Measurements from ENCODE around the gene AFAP1. TPM values are rescaled to one million over a fixed set of nuclear protein-coding genes. Genes with fewer than 3 reads are reported as not detected.
A peak's percentile ranks its signal among the peaks of the same experiment; 100 is the strongest.

The AFAP1 gene
- total and polyA plus RNA-seq, 2 of the 8 experiments (the other 6 are each of a cell fraction or from before 2014, with no cell fraction given), result 3.6 to 18.2 TPM

DNA sequence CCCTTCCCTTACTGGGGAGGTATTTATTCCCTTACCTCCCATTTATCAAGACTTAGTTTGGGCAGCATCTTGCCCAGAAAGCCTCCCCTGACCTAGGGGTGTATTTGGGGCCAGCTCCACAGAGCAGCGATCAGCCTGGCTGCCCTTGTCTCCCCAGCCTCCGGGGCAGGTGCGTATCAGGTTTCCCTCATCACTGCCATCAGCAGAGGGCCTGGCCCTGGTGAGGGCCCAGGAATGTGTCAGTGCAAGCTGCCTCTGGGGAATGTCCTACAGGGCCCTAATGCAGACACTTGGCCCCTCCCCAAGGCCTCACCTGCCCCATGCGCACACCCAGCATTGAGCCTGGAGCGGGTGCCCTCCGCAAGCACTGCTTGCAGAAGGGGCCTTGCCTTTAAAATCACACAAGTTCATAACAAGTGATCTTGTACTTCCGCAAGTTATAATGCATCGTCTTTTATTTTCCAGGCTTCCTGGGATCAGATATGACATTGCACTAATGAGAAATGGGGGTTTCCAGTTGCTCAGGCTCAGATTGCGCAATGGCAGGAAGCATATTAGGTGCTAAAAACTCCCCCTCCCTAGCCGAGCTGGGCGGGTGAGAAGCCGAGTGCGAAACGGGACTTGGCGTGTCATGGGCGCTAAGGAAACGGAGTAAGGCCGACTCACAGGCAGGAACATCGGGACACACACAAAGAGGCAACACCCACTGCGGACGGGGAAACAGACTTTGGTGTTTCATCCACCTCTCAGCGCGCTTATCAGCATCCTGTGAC lies 25.4 kb upstream of the AFAP1 start:
- FAIRE-seq, result no peak
- peaks cover 0 to 10% (median 5%) of the 10 kb centered on the region in 4 experiments; a peak in 6 of 7 replicates for H3K4me1 ChIP-seq (replicated peaks in 1 of 4; ENCODE audit: control insufficient read depth in 3 of 4, insufficient read depth in 4 of 4, low read length in 3 of 4)

More for the DNA sequence above, 25.4 kb upstream of the AFAP1 start:
- no peak overlapping the region for H3K14ac ChIP-seq (ENCODE audit: insufficient read length)
- H4K8ac ChIP-seq (ENCODE audit: extremely low read depth, insufficient read depth, low read length), result no peak overlapping the region
- H3K79me2 ChIP-seq (ENCODE audit: control insufficient read depth in 1 of 2, insufficient read depth in 2 of 2, low read length in 2 of 2), result no peaks in the 10 kb centered on the region
- no peak overlapping the region for H3K4ac ChIP-seq (replicated peaks; ENCODE audit: insufficient read length, low read depth, low read length)
- H3K36me3 ChIP-seq (ENCODE audit: control insufficient read depth in 2 of 4, insufficient read depth in 4 of 4, low read length in 3 of 4), result no peaks in the 10 kb centered on the region
- H4K20me1 ChIP-seq (replicated peaks in 1 of 2; ENCODE audit: control insufficient read depth in 1 of 2, insufficient read depth in 2 of 2, low read length in 2 of 2), result no peaks in the 10 kb centered on the region
- no peak overlapping the region; the same call in 1 of the 2 replicates for H2BK12ac ChIP-seq (ENCODE audit: low read depth, low read length)
- TF ChIP-seq, protein P1, sequence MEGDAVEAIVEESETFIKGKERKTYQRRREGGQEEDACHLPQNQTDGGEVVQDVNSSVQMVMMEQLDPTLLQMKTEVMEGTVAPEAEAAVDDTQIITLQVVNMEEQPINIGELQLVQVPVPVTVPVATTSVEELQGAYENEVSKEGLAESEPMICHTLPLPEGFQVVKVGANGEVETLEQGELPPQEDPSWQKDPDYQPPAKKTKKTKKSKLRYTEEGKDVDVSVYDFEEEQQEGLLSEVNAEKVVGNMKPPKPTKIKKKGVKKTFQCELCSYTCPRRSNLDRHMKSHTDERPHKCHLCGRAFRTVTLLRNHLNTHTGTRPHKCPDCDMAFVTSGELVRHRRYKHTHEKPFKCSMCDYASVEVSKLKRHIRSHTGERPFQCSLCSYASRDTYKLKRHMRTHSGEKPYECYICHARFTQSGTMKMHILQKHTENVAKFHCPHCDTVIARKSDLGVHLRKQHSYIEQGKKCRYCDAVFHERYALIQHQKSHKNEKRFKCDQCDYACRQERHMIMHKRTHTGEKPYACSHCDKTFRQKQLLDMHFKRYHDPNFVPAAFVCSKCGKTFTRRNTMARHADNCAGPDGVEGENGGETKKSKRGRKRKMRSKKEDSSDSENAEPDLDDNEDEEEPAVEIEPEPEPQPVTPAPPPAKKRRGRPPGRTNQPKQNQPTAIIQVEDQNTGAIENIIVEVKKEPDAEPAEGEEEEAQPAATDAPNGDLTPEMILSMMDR (IDR thresholded peaks at IDR 0.05; ENCODE audit: control extremely low read depth in 1 of 3, insufficient read depth in 1 of 3, low read depth in 1 of 3, low read length in 3 of 3), result no peak
- TF ChIP-seq FOSL1 (IDR thresholded peaks at IDR 0.05; ENCODE audit: insufficient read depth, low read depth, low read length) (no peak), CHD2 (IDR thresholded peaks at IDR 0.05; ENCODE audit: low read length) (no peak), TEAD4 (IDR thresholded peaks at IDR 0.05; ENCODE audit: low read depth, low read length) (peak; percentile 46; the same call in 1 of the 2 replicates), BACH1 (IDR thresholded peaks at IDR 0.05; ENCODE audit: low read length) (no peak), CEBPB (IDR thresholded peaks at IDR 0.05; ENCODE audit: low read depth, low read length) (peak; percentile 96), RXRA (IDR thresholded peaks at IDR 0.05; ENCODE audit: insufficient read depth, low read depth, low read length) (no peak), TAF1 (IDR thresholded peaks at IDR 0.05; ENCODE audit: low read depth, low read length) (no peak), EGR1 (IDR thresholded peaks at IDR 0.05; ENCODE audit: borderline replicate concordance, low read depth, low read length) (no peak), RFX5 (IDR thresholded peaks at IDR 0.05; ENCODE audit: borderline replicate concordance, low read depth, low read length) (no peak)
- ChIA-PET CTCF (ENCODE audit: partially characterized antibody) (interaction anchor here (1.0 to 1.5 kb wide), 7 partner anchors 8 to 163 kb away, joined by 3 to 5 read pairs (median 3); no protein-coding TSS in a partner anchor), POLR2A (ENCODE audit: partially characterized antibody) (interaction anchor here (1.0 kb wide), 2 partner anchors 9 to 74 kb away, joined by 3 read pairs; no protein-coding TSS in a partner anchor)
- H2BK15ac ChIP-seq (ENCODE audit: low read length), result peak overlapping the region; percentile 46; the same call in 1 of the 2 replicates
- no peaks in the 10 kb centered on the region for H3K79me1 ChIP-seq (ENCODE audit: low read depth, low read length)
- H3K9me3 ChIP-seq (ENCODE audit: insufficient read depth in 2 of 2, low read depth in 1 of 2, low read length in 1 of 2), result no peaks in the 10 kb centered on the region
- H2BK120ac ChIP-seq (replicated peaks; ENCODE audit: low read depth, low read length), result no peak overlapping the region
- H3K23me2 ChIP-seq (ENCODE audit: low read depth, low read length), result no peaks in the 10 kb centered on the region
- no peak overlapping the region for H3K23ac ChIP-seq (ENCODE audit: insufficient read length)
- no peaks in the 10 kb centered on the region for H3K27me3 ChIP-seq (replicated peaks in 1 of 4; ENCODE audit: control insufficient read depth in 3 of 4, extremely low read depth in 1 of 4, insufficient read depth in 3 of 4, low read length in 3 of 4)
- no peak overlapping the region; the same call in 1 of the 2 replicates for H3K18ac ChIP-seq (ENCODE audit: extremely low read depth, low read length)
- H2BK20ac ChIP-seq (ENCODE audit: low read length), result 0 out of 2 replicates have a peak overlapping the region, but pooled peaks have one; percentile 61
- H2AFZ ChIP-seq (ENCODE audit: low read length), result no peak overlapping the region
- no peak overlapping the region for H3K27ac ChIP-seq (ENCODE audit: low read depth, low read length)
- 91% methylated on average over 23 of the region's 23 CpGs; no CpG with 5 or more reads in 1 of the 2 experiments for WGBS, 2 experiments (ENCODE audit: extremely low coverage in 1 of 2, insufficient coverage in 1 of 2, insufficient read length in 1 of 2, insufficient replicate concordance in 2 of 2, low coverage in 1 of 2, low lambda C conversion rate in 2 of 2, missing lambda C conversion rate in 1 of 2)
- no peak overlapping the region for H2BK5ac ChIP-seq (ENCODE audit: low read depth, low read length)
- H3K4me2 ChIP-seq (ENCODE audit: insufficient read depth in 1 of 2, low read depth in 2 of 2, low read length in 2 of 2), result no peak overlapping the region
- H3K4me3 ChIP-seq (ENCODE audit: extremely low read depth in 1 of 4, insufficient read depth in 2 of 4, low read depth in 3 of 4, low read length in 4 of 4), result no peak overlapping the region
- H4K91ac ChIP-seq (replicated peaks; ENCODE audit: insufficient read length, low read length), result peak overlapping the region; percentile 27
- no peak overlapping the region for H3K9ac ChIP-seq (replicated peaks in 1 of 4; ENCODE audit: extremely low read depth in 1 of 4, low read depth in 3 of 4, low read length in 3 of 4)
- H2AK5ac ChIP-seq (ENCODE audit: low read depth, low read length), result no peak overlapping the region
- no peak for DNase-seq (ENCODE audit: low read depth in 1 of 2, low spot score in 2 of 2)
- H4K5ac ChIP-seq (ENCODE audit: insufficient read length, low read depth, low read length), result no peak overlapping the region
- no peak overlapping the region for H3K56ac ChIP-seq (replicated peaks; ENCODE audit: insufficient read length, low read depth, low read length)

All from H1 (cell line).